ENCODE measurements around the gene FAM193B.

FAM193B gene

GRCh38 chr5:177515580-177515979 lies 38.8 kb downstream of the FAM193B start:
- DNase-seq (ENCODE audit: low read depth), result no peak

GRCh38 chr5:177514541-177514940 lies 39.8 kb downstream of the FAM193B start:
- DNase-seq (ENCODE audit: low read depth), result no peak

- DNase-seq (ENCODE audit: low read depth), result no peak
These were observed 40.9 kb downstream of the FAM193B start for GRCh38 chr5:177513500-177513899.

- DNase-seq (ENCODE audit: low read depth), result no peak
These were observed 41.5 kb downstream of the FAM193B start for GRCh38 chr5:177512736-177513380.

GRCh38 chr5:177511796-177512675 lies 42.3 kb downstream of the FAM193B start:
- no peak for DNase-seq (ENCODE audit: low read depth)

GRCh38 chr5:177511181-177511580 lies 43.2 kb downstream of the FAM193B start:
- no peak for DNase-seq (ENCODE audit: low read depth)

- no peak for DNase-seq (ENCODE audit: low read depth)
These were observed 43.8 kb downstream of the FAM193B start for GRCh38 chr5:177510567-177511053.

- no peak for DNase-seq (ENCODE audit: low read depth)
These were observed 44.3 kb downstream of the FAM193B start for GRCh38 chr5:177509991-177510566.

GRCh38 chr5:177509381-177509951 lies 44.9 kb downstream of the FAM193B start, which contains the start of gene DOK3:
TSS of gene DOK3 (minus strand) at chr5:177509826. CDS start at chr5:177509540, 286 bp downstream.
- DNase-seq (ENCODE audit: low read depth), result no peak

GRCh38 chr5:177508837-177509236 lies 45.5 kb downstream of the FAM193B start:
- no peak for DNase-seq (ENCODE audit: low read depth)

GRCh38 chr5:177508221-177508611 lies 46.1 kb downstream of the FAM193B start:
- no peak for DNase-seq (ENCODE audit: low read depth)

- no peak for DNase-seq (ENCODE audit: low read depth)
These were observed 46.7 kb downstream of the FAM193B start for GRCh38 chr5:177507596-177508220.

- no peak for DNase-seq (ENCODE audit: low read depth)
These were observed 47.2 kb downstream of the FAM193B start for GRCh38 chr5:177507165-177507564.

GRCh38 chr5:177505075-177505474 lies 49.3 kb downstream of the FAM193B start:
- no peak for DNase-seq (ENCODE audit: low read depth)

- no peak for DNase-seq (ENCODE audit: low read depth)
These were observed 50.0 kb downstream of the FAM193B start for GRCh38 chr5:177504086-177505056.

GRCh38 chr5:177503351-177504085 lies 50.8 kb downstream of the FAM193B start:
- DNase-seq (ENCODE audit: low read depth), result no peak

- DNase-seq (ENCODE audit: low read depth), result no peak
These were observed 51.5 kb downstream of the FAM193B start for GRCh38 chr5:177502886-177503285.

- DNase-seq (ENCODE audit: low read depth), result no peak
These were observed 52.3 kb downstream of the FAM193B start for GRCh38 chr5:177501874-177502678.
